K562 (cell line): Measurements from ENCODE around the gene MAPKAPK2. TPM values are rescaled to one million over a fixed set of nuclear protein-coding genes. Genes with fewer than 3 reads are reported as not detected.

Experiments used
- CBX5 ChIP-seq: IDR thresholded peaks from 2 replicates; pipeline ENCODE4 v1.6.1; 2014; ENCODE audit warnings: low read depth, borderline replicate concordance
- CREBBP ChIP-seq: IDR thresholded peaks from one replicate; pipeline ENCODE4 v1.6.1; 2012; ENCODE audit warnings: low read depth, mild to moderate bottlenecking, control low read depth, inconsistent platforms, low read length
- FUS ChIP-seq: fragments of 200-400 bp; formaldehyde crosslinking; optimal IDR thresholded peaks from 2 replicates; pipeline ENCODE3; 2017; ENCODE audit warnings: low read depth, low read length
- HCFC1 ChIP-seq: IDR thresholded peaks from 2 replicates; pipeline ENCODE4 v1.6.1; 2012; ENCODE audit warnings: low read depth, low read length, improper control_type of control experiment
- HLTF ChIP-seq: fragments of 450-650 bp; IDR thresholded peaks from 2 replicates; pipeline ENCODE4 v1.6.1; 2016
- HOXB6 ChIP-seq: fragments of 250-450 bp; sonication (Bioruptor Pico); IDR thresholded peaks from 2 replicates; pipeline ENCODE4 v1.5.1; 2022; ENCODE audit warnings: mild to moderate bottlenecking, borderline replicate concordance
- KDM1A ChIP-seq, 2 experiments: fragments of 450-650 bp; IDR thresholded peaks; 2 replicates each; pipeline ENCODE4 v1.6.1; 2016; ENCODE audit warnings: mild to moderate bottlenecking in 2 of 2
- KLF6 ChIP-seq: fragments of 250-450 bp; sonication (Bioruptor Pico); IDR thresholded peaks from 2 replicates; pipeline ENCODE4 v1.4.0; 2020; ENCODE audit warnings: mild to moderate bottlenecking, moderate library complexity, borderline replicate concordance
- MAZ ChIP-seq, 2 experiments: fragments of 450-650 bp in 1 of 2; sonication (generic) in 1 of 2; formaldehyde crosslinking; IDR thresholded peaks in 1 of 2; conservative IDR thresholded peaks in 1 of 2; 2 replicates each; pipeline versions ENCODE4 v1.4.0 to v1.5.0; 2020; ENCODE audit warnings: mild to moderate bottlenecking in 1 of 2, missing genetic modification reagents in 1 of 2
- RAD21 ChIP-seq, 2 experiments: fragments of 250-450 bp in 1 of 2; fragments of 450-650 bp in 1 of 2; sonication (Bioruptor Pico) in 1 of 2; formaldehyde crosslinking in 1 of 2; IDR thresholded peaks in 1 of 2; conservative IDR thresholded peaks in 1 of 2; 2 replicates each; pipeline versions ENCODE4 v1.4.0 to v1.8.0; 2020 to 2022; ENCODE audit warnings: mild to moderate bottlenecking in 2 of 2, moderate library complexity in 1 of 2
- SIN3B ChIP-seq: fragments of 450-650 bp; IDR thresholded peaks from 2 replicates; pipeline ENCODE4 v1.6.1; 2017; ENCODE audit warnings: low read depth, mild to moderate bottlenecking, moderate library complexity
- SNRNP70 ChIP-seq: fragments of 200-400 bp; formaldehyde crosslinking; optimal IDR thresholded peaks from 2 replicates; pipeline ENCODE3; 2017; ENCODE audit warnings: low read depth, low read length
- TGIF2 ChIP-seq: sonication (generic); formaldehyde crosslinking; IDR thresholded peaks from 2 replicates; pipeline ENCODE4 v1.8.1; 2022; ENCODE audit warnings: mild to moderate bottlenecking, missing genetic modification reagents, moderate library complexity
- TRIM24 ChIP-seq, 2 experiments: fragments of 450-650 bp; IDR thresholded peaks; 2 replicates each; pipeline ENCODE4 v1.6.1; 2016
- ZFP1 ChIP-seq: fragments of 450-650 bp; formaldehyde crosslinking; IDR thresholded peaks from 2 replicates; pipeline ENCODE4 v1.4.0; 2020; ENCODE audit warnings: mild to moderate bottlenecking, mixed read lengths
- ZNF668 ChIP-seq: fragments of 250-450 bp; sonication (Bioruptor Pico); IDR thresholded peaks from 2 replicates; pipeline ENCODE4 v1.8.0; 2022; ENCODE audit warnings: mild to moderate bottlenecking, inconsistent platforms
- ZNF707 ChIP-seq: fragments of 250-450 bp; sonication (Bioruptor Pico); conservative IDR thresholded peaks from 2 replicates; pipeline ENCODE4 v1.8.0; 2022; ENCODE audit warnings: inconsistent platforms, mild to moderate bottlenecking, moderate library complexity
- polyA plus RNA-seq, 8 experiments: library from polyadenylated mRNA; depleted of rRNA in 4 of 8; stranded (reverse) in 5 of 8; unstranded in 3 of 8; fragments of >200 nt; fragmentation: Nextera tagmentation in 2 of 8; fragmentation: Illumina TruSeq in 1 of 8; extraction: Ambion mirVana in 2 of 8; extraction: Trizol in 1 of 8; gene quantifications; 2 replicates each; pipeline versions ENCODE4 v1.2.1 to v1.2.3, GENCODE V29; 2011 to 2014; ENCODE audit warnings: inconsistent platforms in 1 of 8, missing spikeins in 1 of 8
- total RNA-seq, 7 experiments: library from RNA; depleted of rRNA in 6 of 7; stranded (reverse); fragments of >200 nt in 6 of 7; fragmentation: Illumina TruSeq in 2 of 7; extraction: Trizol in 2 of 7; gene quantifications; 2 replicates each; pipeline versions ENCODE4 v1.2.1 to v1.2.3, GENCODE V29; 2011 to 2021; ENCODE audit warnings: low replicate concordance in 1 of 7
- TF ChIP-seq, protein P1 (sequence below): fragments of 200-400 bp; formaldehyde crosslinking; IDR thresholded peaks from 2 replicates; pipeline ENCODE4 v1.6.1; 2017; ENCODE audit warnings: mild to moderate bottlenecking, low read depth, low read length, moderate library complexity
- TF ChIP-seq, protein P2 (sequence below): fragments of 250-450 bp; sonication (Bioruptor Pico); IDR thresholded peaks from 2 replicates; pipeline ENCODE4 v1.8.0; 2022; ENCODE audit warnings: inconsistent platforms
- TF ChIP-seq, protein P3 (sequence below): fragments of 450-650 bp; formaldehyde crosslinking; IDR thresholded peaks from 2 replicates; pipeline ENCODE4 v1.4.0; 2020; ENCODE audit warnings: mild to moderate bottlenecking, moderate library complexity
- TF ChIP-seq, protein P4 (sequence below): fragments of 450-650 bp; IDR thresholded peaks from 2 replicates; pipeline ENCODE4 v1.6.1; 2014; ENCODE audit warnings: low read depth, mild to moderate bottlenecking, moderate library complexity, borderline replicate concordance

The MAPKAPK2 gene
- total and polyA plus RNA-seq, 9 of the 15 experiments (the other 6 are each of a cell fraction or from before 2014, with no cell fraction given) = 0.63 to 94.2 (median 52.1) TPM

GRCh38 chr1:206672844-206673758 is 11.6 kb upstream of the MAPKAPK2 start (continued):
- TF ChIP-seq TGIF2 = no peak
- TF ChIP-seq ZNF668 (CRISPR knock-in tag) = no peak
- TF ChIP-seq ZFP1 (CRISPR knock-in tag) = 0 out of 2 replicates have a peak, but pooled peaks have one; percentile 61
- TF ChIP-seq HLTF = no peak; the same call in none of the 2 replicates
- no peak for TF ChIP-seq HCFC1
- TF ChIP-seq, protein P1, sequence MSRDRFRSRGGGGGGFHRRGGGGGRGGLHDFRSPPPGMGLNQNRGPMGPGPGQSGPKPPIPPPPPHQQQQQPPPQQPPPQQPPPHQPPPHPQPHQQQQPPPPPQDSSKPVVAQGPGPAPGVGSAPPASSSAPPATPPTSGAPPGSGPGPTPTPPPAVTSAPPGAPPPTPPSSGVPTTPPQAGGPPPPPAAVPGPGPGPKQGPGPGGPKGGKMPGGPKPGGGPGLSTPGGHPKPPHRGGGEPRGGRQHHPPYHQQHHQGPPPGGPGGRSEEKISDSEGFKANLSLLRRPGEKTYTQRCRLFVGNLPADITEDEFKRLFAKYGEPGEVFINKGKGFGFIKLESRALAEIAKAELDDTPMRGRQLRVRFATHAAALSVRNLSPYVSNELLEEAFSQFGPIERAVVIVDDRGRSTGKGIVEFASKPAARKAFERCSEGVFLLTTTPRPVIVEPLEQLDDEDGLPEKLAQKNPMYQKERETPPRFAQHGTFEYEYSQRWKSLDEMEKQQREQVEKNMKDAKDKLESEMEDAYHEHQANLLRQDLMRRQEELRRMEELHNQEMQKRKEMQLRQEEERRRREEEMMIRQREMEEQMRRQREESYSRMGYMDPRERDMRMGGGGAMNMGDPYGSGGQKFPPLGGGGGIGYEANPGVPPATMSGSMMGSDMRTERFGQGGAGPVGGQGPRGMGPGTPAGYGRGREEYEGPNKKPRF = no peak
- no peak for TF ChIP-seq SIN3B
- peak; percentile 69 to 70 for TF ChIP-seq MAZ (CRISPR knock-in tag; conservative IDR thresholded peaks at IDR 0.05 in 1 of 2, IDR thresholded peaks at IDR 0.05 in 1 of 2)
- TF ChIP-seq RAD21 (CRISPR knock-in tag; conservative IDR thresholded peaks at IDR 0.05 in 1 of 2, IDR thresholded peaks at IDR 0.05 in 1 of 2) = peak; percentile 6 to 12; a peak in 3 of 4 replicates
- TF ChIP-seq TRIM24 (IDR thresholded peaks at IDR 0.05) = peak; percentile 73 to 90
- TF ChIP-seq, protein P2, sequence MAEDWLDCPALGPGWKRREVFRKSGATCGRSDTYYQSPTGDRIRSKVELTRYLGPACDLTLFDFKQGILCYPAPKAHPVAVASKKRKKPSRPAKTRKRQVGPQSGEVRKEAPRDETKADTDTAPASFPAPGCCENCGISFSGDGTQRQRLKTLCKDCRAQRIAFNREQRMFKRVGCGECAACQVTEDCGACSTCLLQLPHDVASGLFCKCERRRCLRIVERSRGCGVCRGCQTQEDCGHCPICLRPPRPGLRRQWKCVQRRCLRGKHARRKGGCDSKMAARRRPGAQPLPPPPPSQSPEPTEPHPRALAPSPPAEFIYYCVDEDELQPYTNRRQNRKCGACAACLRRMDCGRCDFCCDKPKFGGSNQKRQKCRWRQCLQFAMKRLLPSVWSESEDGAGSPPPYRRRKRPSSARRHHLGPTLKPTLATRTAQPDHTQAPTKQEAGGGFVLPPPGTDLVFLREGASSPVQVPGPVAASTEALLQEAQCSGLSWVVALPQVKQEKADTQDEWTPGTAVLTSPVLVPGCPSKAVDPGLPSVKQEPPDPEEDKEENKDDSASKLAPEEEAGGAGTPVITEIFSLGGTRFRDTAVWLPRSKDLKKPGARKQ (CRISPR knock-in tag) = no peak
- TF ChIP-seq, protein P3, sequence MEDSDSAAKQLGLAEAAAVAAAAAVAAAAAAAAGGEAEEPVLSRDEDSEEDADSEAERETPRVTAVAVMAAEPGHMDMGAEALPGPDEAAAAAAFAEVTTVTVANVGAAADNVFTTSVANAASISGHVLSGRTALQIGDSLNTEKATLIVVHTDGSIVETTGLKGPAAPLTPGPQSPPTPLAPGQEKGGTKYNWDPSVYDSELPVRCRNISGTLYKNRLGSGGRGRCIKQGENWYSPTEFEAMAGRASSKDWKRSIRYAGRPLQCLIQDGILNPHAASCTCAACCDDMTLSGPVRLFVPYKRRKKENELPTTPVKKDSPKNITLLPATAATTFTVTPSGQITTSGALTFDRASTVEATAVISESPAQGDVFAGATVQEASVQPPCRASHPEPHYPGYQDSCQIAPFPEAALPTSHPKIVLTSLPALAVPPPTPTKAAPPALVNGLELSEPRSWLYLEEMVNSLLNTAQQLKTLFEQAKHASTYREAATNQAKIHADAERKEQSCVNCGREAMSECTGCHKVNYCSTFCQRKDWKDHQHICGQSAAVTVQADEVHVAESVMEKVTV = no peak
- no peak for TF ChIP-seq CREBBP
- no peak for TF ChIP-seq HOXB6 (CRISPR knock-in tag)
- peak; percentile 68 to 89; a peak in 3 of 4 replicates for TF ChIP-seq KDM1A (IDR thresholded peaks at IDR 0.05)
- no peak for TF ChIP-seq FUS
- no peak for TF ChIP-seq ZNF707 (CRISPR knock-in tag)
- TF ChIP-seq SNRNP70 = no peak
- peak; percentile 85; the same call in 1 of the 2 replicates for TF ChIP-seq KLF6
- TF ChIP-seq CBX5 = no peak
- TF ChIP-seq, protein P4, sequence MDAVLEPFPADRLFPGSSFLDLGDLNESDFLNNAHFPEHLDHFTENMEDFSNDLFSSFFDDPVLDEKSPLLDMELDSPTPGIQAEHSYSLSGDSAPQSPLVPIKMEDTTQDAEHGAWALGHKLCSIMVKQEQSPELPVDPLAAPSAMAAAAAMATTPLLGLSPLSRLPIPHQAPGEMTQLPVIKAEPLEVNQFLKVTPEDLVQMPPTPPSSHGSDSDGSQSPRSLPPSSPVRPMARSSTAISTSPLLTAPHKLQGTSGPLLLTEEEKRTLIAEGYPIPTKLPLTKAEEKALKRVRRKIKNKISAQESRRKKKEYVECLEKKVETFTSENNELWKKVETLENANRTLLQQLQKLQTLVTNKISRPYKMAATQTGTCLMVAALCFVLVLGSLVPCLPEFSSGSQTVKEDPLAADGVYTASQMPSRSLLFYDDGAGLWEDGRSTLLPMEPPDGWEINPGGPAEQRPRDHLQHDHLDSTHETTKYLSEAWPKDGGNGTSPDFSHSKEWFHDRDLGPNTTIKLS = no peak; the same call in 1 of the 2 replicates
